KG1 (cell line): ENCODE data around the gene GGT6.

Experiments used
- DNase-seq: peaks from one replicate; lab custom pipeline; 2025; lab: John Stamatoyannopoulos, UW

Gene GGT6

DNA sequence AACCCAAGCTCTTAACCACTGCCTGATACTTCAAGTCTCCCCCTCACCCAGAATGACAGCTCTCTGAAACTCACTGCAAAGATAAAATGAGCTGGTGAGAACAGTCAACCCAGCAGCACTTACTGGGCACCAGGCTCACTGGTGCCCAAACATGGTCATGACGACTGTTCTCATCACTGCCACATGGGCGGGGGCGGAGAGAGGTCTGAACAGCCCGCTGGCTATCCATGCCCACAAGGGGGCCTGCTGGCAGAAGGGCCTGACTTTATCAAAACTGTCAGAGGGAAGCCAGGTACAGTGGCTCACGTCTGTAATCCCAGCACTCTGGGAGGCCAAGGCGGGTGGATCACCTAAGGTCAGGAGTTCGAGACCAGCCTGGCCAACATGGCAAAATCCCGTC is 9.2 kb downstream of the GGT6 start:
- no peak for DNase-seq

DNA sequence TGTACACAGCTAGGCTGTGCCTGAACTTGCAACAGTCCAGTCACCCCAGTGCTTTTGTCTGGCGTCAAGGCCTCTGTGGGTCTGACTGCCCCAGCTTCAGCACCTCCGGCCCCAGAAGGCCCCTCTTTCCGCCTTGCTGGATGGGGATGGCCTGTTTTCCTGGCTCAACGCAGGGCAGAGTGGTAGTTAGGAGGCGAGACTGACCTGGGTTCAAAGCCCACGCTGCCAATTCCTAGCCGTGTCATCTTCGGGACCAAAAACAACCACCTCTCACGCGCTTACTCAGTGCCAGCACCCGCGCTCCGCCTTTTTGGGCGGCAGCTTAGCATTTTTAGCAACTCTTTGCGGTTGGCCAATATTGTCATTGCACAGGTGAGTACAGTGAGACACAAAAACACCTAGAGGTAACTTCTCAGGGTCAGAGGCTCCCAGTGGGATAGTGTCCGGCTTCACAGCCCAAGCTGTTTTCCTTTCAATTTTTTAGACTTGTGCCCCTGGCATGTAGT is 9.8 kb downstream of the GGT6 start:
- DNase-seq, result no peak

DNA sequence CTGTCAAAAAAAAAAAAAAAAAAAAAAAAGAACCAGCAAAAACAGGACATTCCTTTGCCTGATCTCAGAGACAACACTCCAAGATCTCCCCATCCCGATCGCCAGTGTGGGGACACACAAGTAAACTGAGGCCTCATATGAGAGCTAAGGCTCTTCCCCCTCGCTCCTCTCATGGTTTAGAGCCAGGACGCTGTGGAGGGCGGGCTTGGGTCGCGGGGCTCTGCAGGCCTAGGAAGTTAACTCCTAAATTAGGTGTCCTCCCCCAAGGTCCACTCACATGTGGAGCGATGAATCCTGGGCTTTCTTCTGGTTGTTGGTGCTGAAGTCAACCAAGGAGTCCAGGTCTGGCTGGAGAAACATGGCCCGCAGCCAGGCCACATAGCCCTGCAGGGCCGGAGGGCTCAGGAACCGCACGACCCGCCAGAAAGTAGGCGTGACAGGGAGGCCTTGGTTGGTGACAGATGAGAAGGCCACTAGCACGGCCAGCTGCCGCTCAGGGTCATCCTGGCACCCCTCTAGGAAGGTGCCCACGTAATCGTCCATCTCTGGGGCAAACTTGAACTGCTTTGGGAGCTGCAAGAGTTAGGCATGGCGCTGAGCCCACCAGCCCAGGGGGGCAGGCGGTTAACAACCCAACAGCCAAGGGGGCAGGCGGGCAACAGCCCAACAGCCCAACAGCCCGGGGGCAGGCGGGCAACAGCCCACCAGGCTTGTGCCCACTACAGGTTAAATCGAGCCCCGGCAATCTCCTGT is 10.4 kb downstream of the GGT6 start:
- DNase-seq, result no peak

DNA sequence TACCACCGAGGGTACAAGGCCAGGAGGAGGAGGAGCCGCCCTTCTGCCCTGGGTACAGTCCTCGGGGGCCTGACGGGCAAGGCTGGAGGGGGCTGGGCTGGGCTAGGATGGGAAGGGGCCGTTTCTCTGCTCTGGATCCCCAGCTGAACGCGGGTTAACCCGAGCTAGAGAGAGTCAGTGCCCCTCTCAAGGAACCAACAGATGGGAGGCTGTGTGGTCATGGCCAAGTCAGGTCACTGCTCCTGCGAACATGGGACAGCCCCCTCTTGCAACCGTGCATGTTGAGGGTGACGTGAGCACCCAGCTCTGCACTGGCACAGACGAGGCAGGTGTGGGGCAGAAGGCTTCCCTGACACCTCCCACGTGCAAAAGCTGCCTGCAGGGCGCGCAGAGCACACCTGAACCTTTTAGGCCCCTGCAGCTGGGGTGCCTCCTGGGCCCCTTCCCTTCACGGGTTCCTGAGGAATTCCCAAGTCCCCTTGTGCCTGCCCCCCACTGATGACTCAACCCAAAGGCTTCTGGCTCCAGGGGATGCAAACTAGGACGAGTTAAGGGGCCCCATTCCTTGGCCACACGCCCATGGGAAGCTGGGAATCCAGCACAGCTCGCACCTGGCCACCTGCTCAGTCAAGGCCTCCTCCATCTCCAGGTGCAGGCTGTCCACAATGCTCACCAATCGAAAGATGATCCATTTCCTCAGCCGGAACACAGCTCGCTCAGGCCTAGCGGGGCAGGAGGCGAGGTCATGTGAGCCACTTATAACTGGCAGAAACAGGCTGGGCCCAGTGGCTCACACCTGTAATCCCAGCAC is 11.5 kb downstream of the GGT6 start:
- no peak for DNase-seq

DNA sequence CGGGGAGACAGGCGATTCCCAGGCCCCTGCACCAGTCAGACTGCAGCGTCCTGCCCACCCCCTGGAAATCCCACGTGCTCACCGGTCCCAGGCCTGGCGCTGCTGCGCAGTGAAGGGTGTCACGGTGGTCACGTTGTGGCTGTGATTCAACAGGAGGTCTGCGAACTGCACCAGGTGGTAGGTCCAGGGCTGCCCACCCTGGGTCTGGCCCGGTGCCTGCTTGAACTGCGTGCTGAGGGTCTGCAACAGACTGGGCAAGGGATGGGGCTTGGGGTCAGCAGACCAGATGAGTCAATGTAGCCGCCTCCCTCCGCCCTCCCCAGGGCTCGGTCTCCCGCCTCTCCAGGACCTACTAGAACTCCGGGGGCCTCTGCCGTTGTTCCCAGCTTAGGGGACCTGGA is 12.3 kb downstream of the GGT6 start:
- DNase-seq, result no peak

DNA sequence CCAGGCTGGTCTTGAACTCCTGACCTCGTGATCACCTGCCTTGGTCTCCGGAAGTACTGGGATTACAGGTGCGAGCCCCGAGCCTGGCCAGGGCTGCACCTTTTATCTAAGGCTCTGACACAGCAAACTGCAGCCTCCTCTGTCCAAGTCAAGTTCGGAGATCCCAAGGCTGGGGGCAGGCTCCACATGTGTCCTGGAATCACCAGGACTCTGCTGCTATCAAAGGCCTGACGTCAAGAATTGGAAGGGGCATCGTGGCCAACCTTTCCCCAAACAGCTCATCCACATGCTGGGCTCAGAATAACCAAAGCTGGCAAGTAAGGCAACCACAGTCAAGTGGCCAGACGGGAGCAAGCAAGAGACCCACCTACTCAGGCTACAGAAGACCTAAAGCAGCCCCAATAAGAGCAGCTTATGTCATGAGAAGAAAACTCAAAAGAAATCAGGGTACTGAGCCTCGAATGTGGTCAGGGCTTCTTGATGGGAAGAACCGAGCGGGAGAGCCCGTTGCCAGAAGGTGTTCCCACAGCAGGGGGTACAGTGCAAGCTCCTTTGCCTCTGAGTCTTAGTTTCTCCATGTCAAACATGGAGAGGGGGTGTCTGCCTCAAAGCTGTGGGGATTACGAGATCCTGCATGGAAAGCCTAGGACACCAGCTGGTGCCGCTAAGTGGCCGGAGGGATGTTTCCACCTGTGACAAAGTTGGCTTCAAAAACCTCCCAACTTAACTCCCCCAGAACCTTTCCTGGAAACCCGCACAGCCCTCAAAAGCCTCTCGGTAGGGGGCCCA is 13.1 kb downstream of the GGT6 start:
- no peak for DNase-seq

DNA sequence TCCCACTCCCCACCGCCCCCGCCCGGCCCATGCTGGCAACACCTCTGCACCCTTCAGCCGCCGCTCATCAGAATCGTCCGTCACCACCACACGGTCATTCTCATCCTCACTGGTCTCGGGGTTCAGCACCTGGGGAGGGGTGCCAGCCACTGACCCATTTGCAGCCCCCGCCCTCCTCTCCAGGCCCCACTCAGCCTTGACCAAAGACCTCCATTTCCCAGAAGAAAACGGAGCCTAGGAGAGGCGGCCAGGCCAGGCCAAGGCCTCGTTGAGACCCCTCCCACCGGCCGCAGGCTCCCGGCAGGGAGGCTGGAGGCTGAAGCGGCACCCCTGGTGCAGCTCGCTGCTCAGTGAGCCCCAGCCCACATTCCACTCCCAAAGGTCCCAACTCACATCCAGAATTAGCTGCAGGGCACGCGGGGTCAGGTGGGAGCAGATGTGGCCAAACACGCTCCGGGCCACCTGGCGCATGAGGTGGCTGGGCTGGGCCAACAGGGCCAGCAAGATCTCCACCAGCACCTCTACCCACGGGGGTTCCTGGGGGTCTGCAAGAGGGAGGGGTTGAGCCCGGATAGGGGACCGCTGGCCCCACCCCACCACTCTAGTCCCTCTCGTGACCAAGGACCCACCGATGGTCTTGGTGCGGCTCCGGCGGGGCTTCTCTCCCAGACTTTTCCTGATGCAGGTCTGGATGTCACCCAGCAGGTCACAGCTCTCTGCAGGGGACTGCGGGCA is 15.0 kb downstream of the GGT6 start:
- DNase-seq, result no peak

DNA sequence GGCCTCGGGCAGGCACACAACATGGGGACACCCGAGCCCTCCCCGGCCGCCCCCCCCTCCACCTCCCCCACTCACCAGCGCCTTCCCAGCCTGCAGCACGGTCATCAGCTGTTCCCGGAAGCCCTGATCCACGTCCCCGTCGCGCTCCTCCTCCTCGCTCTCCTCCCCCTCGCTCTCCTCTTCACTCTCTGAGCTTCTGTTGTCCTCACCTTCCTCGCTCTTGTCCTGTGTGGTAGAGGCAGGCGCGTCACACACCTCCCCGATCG is 15.5 kb downstream of the GGT6 start:
- DNase-seq, result no peak

DNA sequence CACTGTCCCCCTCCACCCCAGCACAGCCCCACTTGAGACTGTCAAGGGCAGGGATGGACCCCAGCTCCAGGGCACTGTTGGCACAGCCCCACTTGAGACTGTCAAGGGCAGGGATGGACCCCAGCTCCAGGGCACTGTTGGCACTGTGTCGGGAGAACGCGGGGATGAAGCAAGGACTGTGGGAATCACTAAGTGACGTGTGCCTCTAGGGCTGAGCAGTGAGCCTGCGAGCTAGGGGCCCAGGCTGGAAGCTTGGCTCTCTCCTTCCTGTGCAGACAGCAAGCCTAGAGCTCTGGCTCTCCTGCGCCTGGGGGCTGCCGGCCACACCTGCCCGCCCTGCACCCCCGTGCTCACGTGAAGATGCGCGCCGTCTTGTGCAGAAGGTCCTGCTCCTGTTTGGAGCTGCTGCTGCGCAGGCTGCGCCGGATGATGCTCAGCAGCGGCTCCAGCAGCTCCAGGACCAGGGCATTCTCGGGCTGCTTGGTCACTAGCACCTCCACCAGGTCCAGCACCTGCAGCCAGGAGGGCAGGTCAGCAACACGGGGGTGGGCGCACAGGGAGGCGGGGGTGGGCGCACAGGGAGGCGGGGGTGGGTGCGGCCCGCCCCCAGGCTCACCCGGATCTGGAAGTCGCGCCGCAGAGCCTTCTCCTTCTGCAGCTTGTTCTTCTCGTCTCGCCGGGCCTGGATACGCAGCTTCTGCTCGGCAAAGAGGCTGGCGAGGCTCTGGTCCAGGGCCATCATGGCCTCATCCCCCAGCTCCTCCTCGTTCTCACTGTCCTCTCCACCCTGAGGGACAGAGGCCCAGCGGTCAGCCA is 16.0 kb downstream of the GGT6 start:
- DNase-seq, result no peak

DNA sequence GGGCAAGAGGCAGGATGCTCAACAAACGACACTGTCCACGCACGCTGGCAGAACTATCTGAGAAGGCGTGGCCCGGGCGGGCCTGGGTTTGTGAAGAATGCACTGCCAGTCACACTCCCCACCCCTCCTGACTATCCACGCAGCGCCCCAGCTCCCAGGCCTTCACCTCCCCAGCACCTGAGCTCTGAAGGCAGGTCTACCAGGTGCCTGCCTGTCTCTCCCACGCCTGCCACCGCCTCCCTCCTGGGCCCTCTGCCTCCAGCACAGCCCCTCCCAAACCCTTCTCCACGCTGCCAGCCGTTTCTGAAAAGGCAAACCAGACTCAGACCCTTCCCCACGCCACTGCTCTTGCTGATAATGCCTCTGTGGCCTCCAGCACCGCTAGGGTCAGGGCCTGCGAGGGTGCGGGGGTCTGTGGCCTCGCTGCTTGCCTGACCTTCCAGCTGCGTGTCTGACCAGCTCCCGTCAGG is 16.8 kb downstream of the GGT6 start:
- DNase-seq, result no peak

DNA sequence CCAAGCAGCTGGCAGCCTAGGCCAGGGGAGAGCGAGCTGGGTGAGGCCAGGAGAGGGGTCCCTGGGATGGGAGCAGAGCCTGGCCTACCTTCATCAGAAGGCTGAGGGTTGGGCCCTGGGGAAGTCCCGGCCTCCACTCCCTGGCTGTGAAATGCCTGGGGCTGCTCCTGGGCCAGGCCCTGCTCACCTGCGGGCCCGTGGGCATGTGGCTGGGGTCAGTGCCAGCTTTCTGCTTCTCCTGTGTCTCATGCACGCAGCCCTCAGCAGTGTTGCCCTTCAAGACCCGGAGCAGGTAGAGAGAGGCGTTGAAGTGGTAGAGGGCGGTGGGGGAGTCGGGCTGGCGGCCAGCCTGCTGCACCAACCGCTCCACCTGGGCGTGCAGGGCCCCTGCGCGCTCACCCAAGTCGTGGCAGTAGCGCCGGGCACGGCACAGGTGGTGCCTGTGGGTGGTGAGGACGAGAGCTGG is 17.6 kb downstream of the GGT6 start:
- no peak for DNase-seq

DNA sequence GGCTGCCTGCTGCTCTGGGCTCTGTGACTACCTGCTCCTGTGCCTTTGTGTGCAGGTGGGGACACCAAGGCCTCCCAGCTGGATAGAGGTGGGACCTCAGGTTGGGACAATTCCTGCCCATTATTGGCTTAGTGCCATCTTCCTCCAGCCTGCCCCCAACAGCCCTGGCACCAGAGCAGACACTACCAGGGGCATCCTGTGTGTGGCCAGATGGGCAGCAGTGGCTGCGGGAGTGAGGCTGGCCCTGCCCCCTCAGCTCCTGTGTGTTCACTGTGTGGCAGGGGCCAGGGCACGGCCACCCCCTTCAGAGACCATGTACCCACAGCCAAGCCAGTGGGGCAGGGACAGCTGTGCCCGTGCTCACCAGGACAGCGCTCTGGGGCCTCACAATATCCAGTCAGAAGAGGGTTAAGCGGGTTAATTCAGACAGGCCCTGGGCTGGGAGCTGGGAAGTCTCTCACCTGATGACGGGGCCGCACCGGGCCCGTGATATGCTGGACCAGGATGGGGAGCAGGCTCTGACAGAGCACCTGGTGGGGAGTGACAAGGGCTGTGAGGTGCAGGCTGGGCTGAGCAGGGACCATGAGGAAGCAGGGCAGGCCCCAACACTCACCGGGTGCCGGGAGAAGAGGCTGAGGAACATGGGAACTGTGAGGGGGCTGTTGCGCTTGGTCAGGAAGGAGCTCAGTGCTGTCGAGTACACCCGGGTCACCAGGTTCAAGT is 18.2 kb downstream of the GGT6 start:
- DNase-seq, result no peak

DNA sequence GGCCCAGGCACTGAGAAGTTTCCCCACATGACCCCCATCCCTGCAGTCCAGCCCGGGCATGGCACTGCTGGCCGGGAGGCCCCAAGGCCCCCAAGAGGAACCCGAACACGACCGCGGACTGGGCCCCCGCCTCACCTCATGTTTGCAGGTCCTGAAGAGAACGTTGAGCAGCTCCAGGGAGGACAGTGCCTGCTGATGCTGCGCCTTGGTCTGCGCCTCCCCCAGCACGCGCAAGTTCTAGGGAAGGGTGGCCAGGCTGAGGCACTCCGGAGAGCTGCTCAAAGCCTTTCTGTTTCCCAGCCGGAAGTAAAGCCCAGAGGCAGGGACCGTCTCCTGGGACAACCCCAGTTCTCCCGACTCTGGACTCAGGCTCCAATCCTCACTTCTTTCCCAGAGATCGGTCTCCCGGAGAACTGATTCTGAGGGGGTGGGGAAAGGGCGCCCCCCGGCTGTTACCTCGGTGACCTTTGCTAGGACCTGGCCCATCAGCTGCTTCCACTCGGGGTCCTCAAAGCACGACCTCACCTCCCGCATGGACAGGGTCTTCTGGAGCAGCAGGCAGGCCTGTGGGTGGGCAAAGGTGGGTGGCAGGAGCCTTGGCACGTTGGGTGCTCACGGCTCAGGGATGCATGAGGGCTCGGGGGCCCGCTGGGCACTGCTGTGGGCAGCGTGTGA is 18.9 kb downstream of the GGT6 start:
- no peak for DNase-seq

DNA sequence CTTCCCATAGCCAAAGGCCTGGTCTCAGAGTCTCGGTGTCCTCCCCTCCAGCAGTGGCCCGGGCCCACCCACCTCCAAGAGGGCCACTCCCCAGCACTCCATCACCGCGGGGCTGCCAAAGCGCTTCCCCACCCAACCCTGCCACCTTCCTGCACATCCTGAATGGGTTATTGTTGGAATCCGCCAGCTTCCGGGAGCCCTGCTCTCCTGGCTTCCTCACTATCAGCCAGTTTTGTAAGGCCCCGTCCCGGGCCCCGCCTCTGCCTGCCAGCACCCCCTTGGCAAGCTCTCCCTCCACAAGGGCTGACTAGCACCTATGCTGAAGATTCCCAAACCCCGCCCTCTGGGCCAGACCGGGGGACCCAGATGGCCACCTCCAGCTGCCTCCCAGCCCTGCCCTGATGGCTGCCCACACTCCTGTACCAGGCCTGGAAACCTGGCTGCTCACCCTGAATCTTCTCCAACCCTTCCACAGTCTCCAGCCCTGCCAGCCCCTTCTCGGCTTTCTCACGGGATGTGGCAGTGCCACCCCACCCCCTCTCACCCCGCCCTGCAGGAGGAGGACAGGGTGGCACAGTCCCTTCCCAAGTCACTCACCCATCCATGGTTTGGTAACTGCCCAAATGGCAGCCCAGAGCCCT is 19.6 kb downstream of the GGT6 start:
- no peak for DNase-seq

DNA sequence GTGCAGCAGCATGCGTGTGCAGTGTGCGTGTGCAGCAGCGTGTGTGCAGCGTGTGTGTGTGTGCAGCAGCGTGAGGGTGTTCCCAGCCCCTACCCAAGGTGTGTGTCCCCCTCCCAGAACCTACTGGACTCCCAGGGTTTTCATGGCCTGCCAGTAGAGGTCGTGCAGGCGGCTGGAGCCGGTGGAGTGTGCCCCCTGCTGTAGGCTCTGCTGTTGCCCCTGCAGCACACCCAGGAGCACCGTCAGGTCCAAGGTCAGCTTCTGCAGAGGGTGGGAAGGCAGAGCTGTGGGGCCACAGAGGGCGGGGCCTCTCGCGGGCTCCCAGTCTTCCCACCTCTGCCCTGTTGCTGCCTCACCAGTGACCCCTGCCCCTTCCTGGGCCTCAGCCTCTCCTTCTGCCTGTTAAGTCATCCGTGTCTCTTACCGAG is 20.1 kb downstream of the GGT6 start:
- DNase-seq, result no peak

DNA sequence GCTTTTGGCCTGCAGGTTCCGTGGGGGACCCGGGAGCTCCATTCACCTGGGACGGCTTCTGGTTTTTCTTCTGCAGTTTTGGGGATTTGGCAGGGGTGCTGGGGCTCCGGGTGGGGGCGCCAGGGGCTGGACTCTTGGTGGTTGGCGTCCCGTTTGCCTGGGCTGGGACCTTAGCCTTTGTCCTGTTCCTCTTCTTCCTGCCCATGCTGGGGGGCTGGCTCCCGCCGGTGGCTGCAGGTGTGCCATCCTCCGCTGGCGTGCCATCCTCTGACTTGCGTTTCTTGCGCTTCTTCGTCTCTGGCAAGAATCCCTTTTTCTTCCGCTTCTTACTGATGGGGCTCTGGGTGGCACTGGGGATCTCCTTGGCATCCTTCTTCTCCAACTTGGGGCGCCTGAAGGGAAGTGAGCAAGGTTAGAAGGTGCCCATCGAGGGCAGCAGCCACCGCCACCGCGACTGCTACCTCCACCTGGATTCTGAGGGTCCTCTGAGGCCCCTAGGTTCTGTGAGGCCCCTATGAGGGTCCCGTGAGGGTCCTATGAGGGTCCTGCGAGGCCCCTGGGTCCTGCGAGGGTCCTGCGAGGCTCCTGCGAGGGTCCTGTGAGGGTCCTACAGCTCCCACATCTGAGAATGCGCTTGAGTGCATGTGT is 20.7 kb downstream of the GGT6 start:
- no peak for DNase-seq

DNA sequence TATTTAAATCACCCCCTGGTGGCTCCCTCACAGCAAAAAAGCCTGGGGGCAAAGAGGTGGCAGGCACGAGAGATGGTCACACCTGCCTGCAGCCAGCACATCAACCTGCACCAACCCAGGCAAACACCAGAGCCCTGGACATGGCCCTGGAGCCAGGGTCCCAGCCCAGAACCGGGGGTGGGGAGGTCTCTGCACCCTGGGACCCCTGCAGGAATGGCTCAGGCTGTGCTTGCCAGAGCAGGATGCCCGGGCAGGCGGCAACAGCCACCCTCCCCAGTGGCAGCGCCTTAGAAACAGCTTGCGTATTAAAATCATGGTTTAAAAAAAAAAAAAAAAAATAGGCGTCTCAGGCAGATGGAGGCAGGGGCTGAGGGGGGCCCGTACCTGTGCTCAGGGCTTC is 21.4 kb downstream of the GGT6 start:
- DNase-seq, result no peak

DNA sequence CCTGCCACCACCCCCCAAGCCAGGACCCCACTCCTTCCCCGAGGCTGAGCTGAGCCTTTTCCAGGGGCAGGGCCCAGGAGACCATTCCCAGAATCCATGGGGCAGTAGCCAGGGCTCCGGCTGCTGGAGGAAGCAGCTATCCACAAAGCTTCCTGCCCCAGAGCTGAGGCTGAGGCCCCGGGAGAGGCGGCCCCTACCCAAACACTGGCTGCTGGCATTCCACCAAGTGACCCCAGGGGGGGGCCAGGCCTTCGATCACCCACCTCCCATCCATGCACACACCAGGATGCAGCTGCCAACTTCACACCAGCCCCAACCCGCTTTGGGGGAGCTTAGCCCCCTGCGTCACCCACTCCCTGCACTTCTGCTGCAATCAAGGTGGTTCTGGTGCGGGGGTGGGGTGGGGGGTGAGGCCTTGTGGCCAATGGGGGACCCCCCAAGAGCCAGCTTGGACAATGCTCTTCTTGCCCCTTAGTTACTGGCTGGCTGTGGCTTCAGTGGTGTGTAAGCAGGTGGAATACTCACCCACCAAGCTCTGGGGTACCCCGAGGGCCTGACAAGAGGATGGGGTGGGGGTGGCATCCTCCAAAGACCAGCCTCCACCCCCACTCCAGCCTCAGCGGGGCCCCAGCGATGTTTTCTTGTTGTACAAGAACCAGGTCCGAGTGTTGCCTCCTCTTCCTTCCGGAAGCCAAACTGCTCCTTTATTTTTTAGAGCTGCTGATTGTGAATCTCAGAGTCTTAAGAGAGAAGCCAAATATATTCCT is 22.0 kb downstream of the GGT6 start:
- DNase-seq, result no peak
